HG03064 (cell line): ENCODE measurements around the gene PSMF1.
"Not testable (repeated sequence)": the region's sequence is repeated elsewhere in the genome, so short reads cannot be mapped to it uniquely, and the experiment has no call there.

ENCODE experiments used
- ATAC-seq: cut with Tn5 transposase; IDR thresholded peaks from one replicate; pipeline ENCODE4 v1.9.1; 2021; ENCODE audit warnings: low read depth; ENCODE audit not compliant: unreplicated experiment

PSMF1 gene

GRCh38 chr20:1121429-1121828 lies 3.0 kb downstream of the PSMF1 start:
- no peak for ATAC-seq

DNA sequence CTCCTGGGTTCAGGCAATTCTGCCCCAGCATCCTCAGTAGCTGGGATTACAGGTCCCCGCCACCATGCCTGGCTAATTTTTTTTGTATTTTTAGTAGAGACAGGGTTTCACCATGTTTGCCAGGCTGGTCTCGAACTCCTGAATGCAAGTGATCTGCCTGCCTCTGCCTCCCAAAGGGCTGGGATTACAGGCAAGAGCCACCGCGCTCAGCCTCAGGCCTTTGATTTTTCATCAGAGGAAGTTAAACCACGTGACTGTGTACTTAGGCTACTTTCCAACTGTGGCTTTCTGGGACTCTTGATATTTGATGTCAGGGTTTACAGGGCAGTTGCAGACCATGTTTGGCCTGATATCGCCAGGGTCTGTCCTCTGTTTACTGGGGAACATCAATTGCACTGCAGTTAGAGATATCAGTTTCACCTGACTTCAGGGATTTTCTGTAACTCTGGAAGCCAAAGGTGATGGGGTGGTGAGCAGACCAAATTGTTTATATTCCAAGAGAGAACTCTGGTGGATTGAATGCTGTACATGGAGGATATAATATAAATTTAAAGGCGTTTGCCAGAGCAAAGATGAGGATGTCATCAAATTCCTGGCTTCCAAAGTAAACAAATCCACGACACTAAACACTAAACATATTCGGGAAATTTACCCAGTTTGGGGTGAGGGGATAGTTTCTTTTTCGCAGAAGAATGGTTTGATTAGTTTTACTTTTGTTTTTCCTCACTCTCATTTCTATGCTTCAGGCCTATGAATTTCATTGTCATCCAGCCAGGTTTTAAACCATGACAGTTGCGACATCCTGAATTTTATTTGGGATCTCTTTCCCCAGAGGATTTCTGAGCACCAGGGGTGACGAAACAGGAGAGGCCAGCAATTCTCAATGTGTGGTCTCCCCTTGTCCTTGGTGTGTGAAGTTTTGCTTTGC lies 4.2 kb downstream of the PSMF1 start:
- no peak for ATAC-seq

GRCh38 chr20:1123666-1124065 lies 5.3 kb downstream of the PSMF1 start:
- ATAC-seq: no peak

DNA sequence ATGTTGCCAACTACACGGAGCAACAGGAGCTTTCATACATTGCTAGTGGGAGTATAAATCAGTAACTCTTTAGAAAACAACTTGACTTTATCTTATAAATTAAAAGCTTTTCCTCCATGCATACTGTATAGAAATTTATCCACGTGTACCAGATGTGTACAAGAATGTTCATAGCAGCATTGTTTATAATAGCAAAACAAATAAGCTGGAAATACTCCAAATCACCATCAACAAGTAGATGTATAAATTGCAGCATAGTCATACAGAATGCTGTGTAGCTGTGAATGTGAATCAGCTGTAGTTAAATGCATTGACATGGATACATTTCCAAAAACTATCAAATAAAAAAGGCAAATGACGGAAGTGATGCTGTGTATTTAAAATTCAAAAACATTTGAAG lies 6.0 kb downstream of the PSMF1 start:
- ATAC-seq: no peak

- ATAC-seq: no peak
These were observed 6.9 kb downstream of the PSMF1 start for GRCh38 chr20:1125277-1125676.

DNA sequence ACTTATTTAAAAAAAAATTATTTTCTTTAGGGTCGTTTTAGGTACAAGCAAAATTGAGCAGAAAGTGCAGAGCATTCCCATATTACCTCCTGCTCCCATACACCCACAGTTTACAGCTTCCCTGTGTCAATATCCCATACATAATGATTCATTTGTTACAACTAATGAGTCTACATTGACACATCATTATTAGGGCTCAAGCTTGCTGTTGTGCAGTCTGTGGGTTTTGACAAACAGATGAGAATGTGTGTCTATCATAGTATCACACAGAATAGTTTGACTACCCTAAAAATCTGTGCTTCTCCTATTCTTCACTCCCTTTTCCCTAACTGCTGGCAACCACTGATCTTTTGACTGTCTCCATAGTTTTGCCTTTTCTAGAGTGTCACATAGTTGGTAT lies 9.4 kb downstream of the PSMF1 start:
- no peak for ATAC-seq

- no peak for ATAC-seq
These were observed 11.8 kb downstream of the PSMF1 start for GRCh38 chr20:1130058-1130694.

DNA sequence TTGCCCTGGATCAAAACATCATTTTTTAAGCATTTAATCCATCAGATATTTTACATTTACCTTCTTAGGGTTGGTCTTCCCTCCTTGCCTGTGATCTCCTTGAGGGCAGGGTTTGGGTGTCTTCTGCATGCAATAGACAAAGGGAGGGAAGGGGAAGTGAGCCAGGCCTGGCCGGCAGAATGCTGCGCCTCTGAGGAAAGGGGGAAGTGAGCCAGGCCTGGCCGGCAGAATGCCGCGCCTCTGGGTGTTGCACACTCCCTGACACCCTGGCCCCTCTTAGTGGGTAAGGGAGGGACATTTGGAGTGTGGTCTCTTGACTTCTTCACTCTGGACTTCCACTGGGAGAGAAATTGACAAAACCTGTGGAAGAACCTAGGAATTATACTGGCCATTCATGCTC lies 12.4 kb downstream of the PSMF1 start:
- no peak for ATAC-seq

DNA sequence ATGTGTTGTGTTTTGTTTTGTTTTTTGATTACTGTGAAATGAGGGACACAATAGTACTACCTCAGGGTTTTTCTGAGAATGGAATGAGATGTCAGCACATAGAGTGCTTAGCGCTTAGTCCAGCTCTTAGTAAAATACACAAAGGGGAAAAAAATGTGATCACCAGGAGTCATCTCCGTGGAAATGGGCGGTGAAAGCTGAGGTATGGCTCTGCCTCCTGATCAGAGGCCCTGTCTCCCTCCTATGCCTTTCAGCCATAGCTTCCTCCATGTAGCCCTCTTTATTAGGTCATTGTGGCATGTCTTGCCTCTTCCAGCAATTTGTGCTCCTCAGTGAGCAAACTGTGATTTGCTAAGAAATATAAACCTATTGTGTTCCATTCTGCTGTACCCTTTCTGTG lies 13.0 kb downstream of the PSMF1 start:
- no peak for ATAC-seq

- no peak for ATAC-seq
These were observed 16.0 kb downstream of the PSMF1 start for GRCh38 chr20:1134355-1134754.

- ATAC-seq: no peak
These were observed 16.4 kb downstream of the PSMF1 start for GRCh38 chr20:1134836-1135235.

- no peak for ATAC-seq
These were observed 18.8 kb downstream of the PSMF1 start for GRCh38 chr20:1137236-1137635.

DNA sequence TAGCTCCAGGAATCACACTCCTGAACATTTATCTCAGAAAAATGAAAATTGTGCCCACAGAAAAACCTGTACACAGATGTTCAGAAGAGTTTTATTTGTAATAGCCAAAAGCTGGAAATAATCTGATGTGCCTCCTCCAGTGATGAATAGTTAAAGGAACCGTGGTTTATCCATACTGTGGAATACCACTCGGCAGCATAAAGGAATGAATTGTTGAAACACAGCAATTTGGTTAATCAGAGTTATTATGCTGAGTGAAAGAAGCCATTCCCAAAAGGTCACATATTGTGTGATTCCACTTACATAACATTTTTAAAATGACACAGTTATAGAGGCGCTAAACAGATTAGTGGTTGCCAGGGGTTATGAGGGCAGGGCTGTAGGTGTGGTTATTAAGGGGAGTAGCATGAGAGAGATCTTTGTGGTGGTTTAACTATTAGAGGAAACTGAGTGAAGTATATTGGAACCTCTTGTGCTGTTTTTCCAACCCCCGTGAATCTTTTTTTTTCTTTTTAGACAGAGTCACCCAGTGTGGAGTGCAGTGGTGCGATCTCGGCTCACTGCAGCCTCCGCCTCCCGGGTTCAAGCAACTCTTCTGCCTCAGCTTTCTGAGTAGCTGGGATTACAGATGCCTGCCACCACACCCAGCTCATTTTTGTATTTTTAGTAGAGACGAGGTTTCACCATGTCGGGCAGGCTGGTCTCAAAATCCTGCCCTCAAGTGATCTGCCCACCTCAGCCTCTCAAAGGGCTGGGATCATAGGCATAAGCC lies 26.2 kb downstream of the PSMF1 start:
- no peak for ATAC-seq

GRCh38 chr20:1146957-1147356 lies 28.6 kb downstream of the PSMF1 start:
- no peak for ATAC-seq

DNA sequence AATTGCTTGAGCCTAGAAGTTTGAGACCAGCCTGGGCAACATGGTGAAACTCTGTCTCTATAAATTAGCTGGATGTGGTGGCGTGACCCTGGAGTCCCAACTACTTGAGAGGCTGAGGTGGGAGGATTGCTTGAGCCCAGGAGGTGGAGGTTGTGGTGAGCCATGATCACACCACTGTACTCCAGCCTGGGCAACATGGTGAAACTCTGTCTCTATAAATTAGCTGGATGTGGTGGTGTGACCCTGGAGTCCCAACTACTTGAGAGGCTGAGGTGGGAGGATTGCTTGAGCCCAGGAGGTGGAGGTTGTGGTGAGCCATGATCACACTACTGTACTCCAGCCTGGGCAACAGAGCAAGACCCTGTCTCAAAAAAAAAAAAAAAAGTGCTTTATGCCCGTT lies 31.4 kb downstream of the PSMF1 start:
- not testable (repeated sequence) for ATAC-seq

GRCh38 chr20:1150218-1150617 lies 31.8 kb downstream of the PSMF1 start:
- ATAC-seq: no peak

- ATAC-seq: no peak
These were observed 32.6 kb downstream of the PSMF1 start for GRCh38 chr20:1150968-1151367.

GRCh38 chr20:1154226-1154625 lies 35.8 kb downstream of the PSMF1 start:
- ATAC-seq: no peak

DNA sequence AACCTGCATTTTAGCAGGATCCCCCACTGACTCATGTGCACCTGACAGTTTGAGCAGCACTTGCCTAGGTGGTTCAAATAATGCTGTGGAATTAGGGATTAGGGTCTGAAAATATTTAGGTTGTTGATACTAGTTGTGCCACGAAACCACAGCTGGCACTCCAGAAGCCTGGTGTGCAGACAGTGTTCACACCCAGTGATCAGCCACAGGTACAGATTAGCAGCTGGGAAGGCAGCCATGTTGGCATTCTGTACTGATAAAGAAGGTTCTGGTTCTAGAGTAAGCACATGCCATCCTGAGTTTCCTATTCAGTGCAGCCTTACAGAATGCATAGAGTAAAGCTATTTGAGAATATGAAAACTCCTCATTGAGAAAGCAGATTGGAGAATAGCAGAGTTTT lies 36.3 kb downstream of the PSMF1 start:
- ATAC-seq: no peak

GRCh38 chr20:1155342-1155741 lies 36.9 kb downstream of the PSMF1 start:
- no peak for ATAC-seq

DNA sequence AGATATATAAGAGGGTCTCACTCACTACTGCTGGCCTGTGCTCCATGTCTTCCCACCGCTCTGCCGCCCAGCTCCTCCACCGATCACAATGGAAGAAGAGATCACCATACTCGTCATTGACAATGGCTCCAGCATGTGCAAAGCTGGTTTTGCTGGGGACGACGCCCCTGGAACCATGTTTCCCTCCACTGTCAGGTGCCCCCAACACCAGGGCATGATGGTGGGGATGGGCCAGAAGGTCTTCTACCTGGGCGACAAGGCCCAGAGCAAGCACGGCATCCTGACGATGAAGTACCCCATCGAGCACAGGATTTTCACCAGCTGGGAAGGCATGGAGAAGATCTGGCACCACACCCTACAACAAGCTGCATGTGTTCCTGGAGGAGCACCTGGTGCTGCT lies 42.1 kb downstream of the PSMF1 start:
- ATAC-seq: no peak
